Fibroblast of lung (primary cell): ENCODE results near the gene PRKCH. TPM values are rescaled to one million over a fixed set of nuclear protein-coding genes. Genes with fewer than 3 reads are reported as not detected.

Experiments used
- DNase-seq, 2 donors: peaks; one replicate each; pipeline versions ENCODE4 v3.0.0 to v3.0.0-alpha.2; 2010; ENCODE audit warnings: low read depth in 2 of 2
- H2AFZ ChIP-seq: 2 replicates; pipeline ENCODE4 v1.5.1; 2012; ENCODE audit warnings: low read length, control low read depth, inconsistent platforms
- H3K27ac ChIP-seq: 2 replicates; pipeline ENCODE4 v1.5.1; 2011; ENCODE audit warnings: low read length, control low read depth; ENCODE audit not compliant: insufficient read depth
- H3K27me3 ChIP-seq: 2 replicates; pipeline ENCODE4 v1.5.1; 2011; ENCODE audit warnings: mild to moderate bottlenecking, low read length; ENCODE audit not compliant: control insufficient read depth, insufficient read depth
- H3K36me3 ChIP-seq: 2 replicates; pipeline ENCODE4 v1.5.1; 2011; ENCODE audit warnings: low read length; ENCODE audit not compliant: control insufficient read depth, insufficient read depth
- H3K4me1 ChIP-seq: 2 replicates; pipeline ENCODE4 v1.5.1; 2011; ENCODE audit warnings: low read length; ENCODE audit not compliant: control insufficient read depth, insufficient read depth; ENCODE audit errors: extremely low read depth
- H3K4me2 ChIP-seq: 2 replicates; pipeline ENCODE4 v1.5.1; 2011; ENCODE audit warnings: low read length, control low read depth; ENCODE audit not compliant: insufficient read depth; ENCODE audit errors: extremely low read depth
- H3K4me3 ChIP-seq, 4 experiments: fragments of 200-600 bp in 1 of 4; sonication (generic) in 1 of 4; replicated peaks in 1 of 4; 2 replicates each; pipeline ENCODE4 v1.5.1; 2011 to 2016; ENCODE audit warnings: low read length in 4 of 4, low read depth in 3 of 4, mild to moderate bottlenecking in 3 of 4, control low read depth in 2 of 4, inconsistent platforms in 1 of 4, mixed read lengths in 1 of 4; ENCODE audit not compliant: insufficient read depth in 1 of 4; ENCODE audit errors: control extremely low read depth in 1 of 4
- H3K79me2 ChIP-seq: 2 replicates; pipeline ENCODE4 v1.5.1; 2012; ENCODE audit warnings: mild to moderate bottlenecking, low read length, inconsistent platforms; ENCODE audit not compliant: control insufficient read depth, insufficient read depth
- H3K9ac ChIP-seq: 2 replicates; pipeline ENCODE4 v1.5.1; 2011; ENCODE audit warnings: mild to moderate bottlenecking, low read length, control low read depth; ENCODE audit not compliant: insufficient read depth
- H3K9me3 ChIP-seq: 2 replicates; pipeline ENCODE4 v1.5.1; 2012; ENCODE audit warnings: low read depth, low read length; ENCODE audit not compliant: control insufficient read depth, insufficient read depth
- H4K20me1 ChIP-seq: 2 replicates; pipeline ENCODE4 v1.5.1; 2011; ENCODE audit warnings: low read length; ENCODE audit not compliant: control insufficient read depth, insufficient read depth; ENCODE audit errors: extremely low read depth
- CTCF ChIP-seq, 2 donors: IDR thresholded peaks in 1 of 2; conservative IDR thresholded peaks in 1 of 2; 1 replicate in 1 of 2; 2 replicates in 1 of 2; pipeline ENCODE4 v1.5.1; 2011 to 2012; ENCODE audit warnings: low read length in 2 of 2, control low read depth in 1 of 2, inconsistent platforms in 1 of 2, low read depth in 1 of 2, mild to moderate bottlenecking in 1 of 2
- EZH2 ChIP-seq: IDR thresholded peaks from 2 replicates; pipeline ENCODE4 v1.5.1; 2012; ENCODE audit warnings: low read length, control low read depth, mild to moderate bottlenecking; ENCODE audit errors: missing control alignments
- polyA plus RNA-seq, 2 donors: library from polyadenylated mRNA; depleted of rRNA in 1 of 2; stranded (reverse) in 1 of 2; unstranded in 1 of 2; fragments of >200 nt; gene quantifications; 2 replicates each; pipeline ENCODE4 v1.2.1, GENCODE V29; 2011 to 2012; ENCODE audit warnings: missing spikeins in 1 of 2
- total RNA-seq: library from RNA; depleted of rRNA; stranded (reverse); fragments of >200 nt; gene quantifications from 2 replicates; pipeline ENCODE4 v1.2.1, GENCODE V29; 2014

PRKCH gene
- total and polyA plus RNA-seq, 2 donors (not counting 1 experiment from before 2014, with no cell fraction given) = 2.9 to 5.4 TPM

GRCh38 chr14:61563162-61563511 is 241.8 kb downstream of the PRKCH start:
- Histone ChIP-seq H3K79me2 (peaks cover 4% of the 10 kb centered on the region), H2AFZ (no peak overlapping the region), H4K20me1 (no peaks in the 10 kb centered on the region), H3K4me3 (no peak overlapping the region), H3K4me2 (no peak overlapping the region), H3K27ac (peak overlapping the region; percentile 98), H3K27me3 (no peaks in the 10 kb centered on the region), H3K36me3 (no peaks in the 10 kb centered on the region), H3K9ac (no peak overlapping the region), H3K9me3 (no peaks in the 10 kb centered on the region), H3K4me1 (peaks cover 63% of the 10 kb centered on the region)
- no peak for DNase-seq
- TF ChIP-seq EZH2 = no peak
- TF ChIP-seq CTCF (conservative IDR thresholded peaks at IDR 0.05 in 1 of 2, IDR thresholded peaks at IDR 0.05 in 1 of 2; ENCODE audit: low read depth in 1 of 2, low read length in 2 of 2) = no peak

GRCh38 chr14:61563880-61564617 is 242.7 kb downstream of the PRKCH start:
- H3K4me2 ChIP-seq = peak overlapping the region; percentile 60
- H3K9me3 ChIP-seq = no peaks in the 10 kb centered on the region
- H3K79me2 ChIP-seq = peaks cover 4% of the 10 kb centered on the region
- H2AFZ ChIP-seq = no peak overlapping the region
- no peaks in the 10 kb centered on the region for H3K36me3 ChIP-seq
- peaks cover 66% of the 10 kb centered on the region for H3K4me1 ChIP-seq
- no peak for TF ChIP-seq CTCF (conservative IDR thresholded peaks at IDR 0.05 in 1 of 2, IDR thresholded peaks at IDR 0.05 in 1 of 2; ENCODE audit: low read depth in 1 of 2, low read length in 2 of 2)
- no peak for TF ChIP-seq EZH2
- no peak for DNase-seq
- H3K4me3 ChIP-seq = no peak overlapping the region
- H3K27me3 ChIP-seq = no peaks in the 10 kb centered on the region
- H4K20me1 ChIP-seq = no peaks in the 10 kb centered on the region
- H3K9ac ChIP-seq = peak overlapping the region; percentile 51
- peak overlapping the region; percentile 98 for H3K27ac ChIP-seq

DNA sequence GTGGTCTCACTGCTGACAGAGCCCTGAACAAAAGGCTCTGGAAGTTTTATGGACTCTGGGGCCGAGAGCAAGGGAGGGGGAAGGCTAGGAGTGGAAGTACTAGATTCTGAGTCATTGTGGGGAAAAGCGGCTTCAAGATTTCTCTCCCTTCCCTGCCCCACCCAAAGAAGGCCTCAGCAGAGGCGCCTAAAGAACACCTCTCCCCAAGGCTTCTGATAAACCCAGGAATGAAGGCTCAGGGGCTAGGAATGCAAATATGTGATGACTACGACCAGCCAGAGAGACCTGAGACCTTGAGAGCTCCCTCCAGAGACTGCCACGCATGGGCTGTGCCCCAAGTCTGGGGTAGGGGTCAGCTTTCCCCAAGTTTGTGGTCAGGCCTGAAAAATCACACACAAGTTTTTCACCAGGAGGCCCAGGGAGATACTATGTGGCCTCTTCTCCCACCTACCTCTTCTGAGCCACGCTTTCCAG is 243.3 kb downstream of the PRKCH start:
- H2AFZ ChIP-seq = no peak overlapping the region
- H3K27me3 ChIP-seq = no peaks in the 10 kb centered on the region
- H4K20me1 ChIP-seq = no peaks in the 10 kb centered on the region
- peaks cover 4% of the 10 kb centered on the region for H3K79me2 ChIP-seq
- peaks cover 68% of the 10 kb centered on the region for H3K4me1 ChIP-seq
- peak overlapping the region; percentile 51 for H3K9ac ChIP-seq
- TF ChIP-seq EZH2 = no peak
- no peak for TF ChIP-seq CTCF (conservative IDR thresholded peaks at IDR 0.05 in 1 of 2, IDR thresholded peaks at IDR 0.05 in 1 of 2; ENCODE audit: low read depth in 1 of 2, low read length in 2 of 2)
- H3K36me3 ChIP-seq = no peaks in the 10 kb centered on the region
- peak; percentile 91 to 99 for DNase-seq
- peak overlapping the region; percentile 98 for H3K27ac ChIP-seq
- H3K9me3 ChIP-seq = no peaks in the 10 kb centered on the region
- H3K4me3 ChIP-seq = no peak overlapping the region
- peak overlapping the region; percentile 60 for H3K4me2 ChIP-seq
